Neural cell (in vitro differentiated cells): Measurements from ENCODE around the gene HSP90B1. TPM values are rescaled to one million over a fixed set of nuclear protein-coding genes. Genes with fewer than 3 reads are reported as not detected.

ENCODE experiments used
- H2AFZ ChIP-seq: fragments of 200-600, 300-800 bp; sonication (generic), shearing (Covaris generic); 2 replicates; pipeline ENCODE4 v1.6.0; 2014; ENCODE audit warnings: low read depth, mild to moderate bottlenecking, antibody characterized with exemption, low read length, moderate library complexity
- H3F3A ChIP-seq: fragments of 200-600 bp; shearing (Covaris generic); 2 replicates; pipeline ENCODE4 v1.6.1; 2016; ENCODE audit warnings: mild to moderate bottlenecking, moderate library complexity, mixed read lengths, antibody characterized with exemption, low read length; ENCODE audit not compliant: insufficient read depth, poor library complexity, severe bottlenecking
- H3K27ac ChIP-seq: fragments of 200-600, 300-800 bp; sonication (generic), shearing (Covaris generic); 2 replicates; pipeline ENCODE4 v1.5.1; 2014; ENCODE audit warnings: mild to moderate bottlenecking, low read length, moderate library complexity
- H3K27me3 ChIP-seq: fragments of 300-800, 200-600 bp; sonication (generic), shearing (Covaris generic); 2 replicates; pipeline ENCODE4 v1.6.0; 2014; ENCODE audit warnings: mild to moderate bottlenecking, low read depth, low read length, moderate library complexity; ENCODE audit not compliant: insufficient read depth
- H3K36me3 ChIP-seq: fragments of 300-800, 200-600 bp; sonication (generic), shearing (Covaris generic); 2 replicates; pipeline ENCODE4 v1.5.1; 2014; ENCODE audit warnings: mild to moderate bottlenecking, antibody characterized with exemption, low read length, moderate library complexity; ENCODE audit not compliant: insufficient read depth
- H3K4me2 ChIP-seq: fragments of 300-800, 200-600 bp; sonication (generic), shearing (Covaris generic); 2 replicates; pipeline ENCODE4 v1.6.0; 2014; ENCODE audit warnings: mild to moderate bottlenecking, low read length
- H3K4me3 ChIP-seq: fragments of 300-800, 200-600 bp; sonication (generic), shearing (Covaris generic); 2 replicates; pipeline ENCODE4 v1.5.1; 2014; ENCODE audit warnings: mild to moderate bottlenecking, low read length, moderate library complexity
- H3K79me2 ChIP-seq: fragments of 200-600 bp; shearing (Covaris generic); replicated peaks from 2 replicates; pipeline ENCODE4 v1.6.0; 2014; ENCODE audit warnings: mild to moderate bottlenecking, low read length, moderate library complexity; ENCODE audit not compliant: insufficient read depth
- H3K9ac ChIP-seq: fragments of 300-800, 200-600 bp; sonication (generic), shearing (Covaris generic); 2 replicates; pipeline ENCODE4 v1.6.1; 2016; ENCODE audit warnings: mild to moderate bottlenecking, low read length, mixed read lengths
- H3K9me2 ChIP-seq: fragments of 200-600 bp; shearing (Covaris generic); 2 replicates; pipeline ENCODE4 v1.6.1; 2016; ENCODE audit warnings: mild to moderate bottlenecking, low read length, mixed read lengths; ENCODE audit not compliant: insufficient read depth
- H3K9me3 ChIP-seq: fragments of 200-600, 300-800 bp; sonication (generic), shearing (Covaris generic); 2 replicates; pipeline ENCODE4 v1.6.1; 2016; ENCODE audit warnings: mild to moderate bottlenecking, mixed run types, low read length, moderate library complexity, mixed read lengths
- H4K20me1 ChIP-seq: fragments of 200-600 bp; shearing (Covaris generic); 2 replicates; pipeline ENCODE4 v1.6.1; 2016; ENCODE audit warnings: mild to moderate bottlenecking, mixed run types; ENCODE audit not compliant: insufficient read depth
- EP300 ChIP-seq: fragments of 450-650 bp; conservative IDR thresholded peaks from 2 replicates; pipeline ENCODE4 v1.6.1; 2014; ENCODE audit warnings: antibody characterized with exemption, mild to moderate bottlenecking, moderate library complexity; ENCODE audit not compliant: poor library complexity, severe bottlenecking
- EZH2 ChIP-seq: fragments of 200-600, 300-800 bp; shearing (Covaris generic), sonication (generic); IDR thresholded peaks from 2 replicates; pipeline ENCODE4 v1.6.1; 2014; ENCODE audit warnings: antibody characterized with exemption, low read length, borderline replicate concordance, mild to moderate bottlenecking; ENCODE audit not compliant: insufficient read depth, poor library complexity, severe bottlenecking
- MXI1 ChIP-seq: fragments of 450-650 bp; conservative IDR thresholded peaks from 2 replicates; pipeline ENCODE4 v1.6.1; 2014; ENCODE audit warnings: antibody characterized with exemption, mild to moderate bottlenecking; ENCODE audit not compliant: poor library complexity, severe bottlenecking
- POLR2AphosphoS5 ChIP-seq: IDR thresholded peaks from 2 replicates; pipeline ENCODE4 v1.6.1; 2012
- RAD21 ChIP-seq: fragments of 450-650 bp; conservative IDR thresholded peaks from 2 replicates; pipeline ENCODE4 v1.6.1; 2014; ENCODE audit warnings: antibody characterized with exemption, mild to moderate bottlenecking, moderate library complexity
- SMC3 ChIP-seq: fragments of 450-650 bp; conservative IDR thresholded peaks from 2 replicates; pipeline ENCODE4 v1.6.1; 2014; ENCODE audit warnings: antibody characterized with exemption, mild to moderate bottlenecking, moderate library complexity; ENCODE audit not compliant: poor library complexity
- TAF1 ChIP-seq: IDR thresholded peaks from 2 replicates; pipeline ENCODE4 v1.6.1; 2012; ENCODE audit warnings: low read depth
- polyA plus RNA-seq: library from polyadenylated mRNA; depleted of rRNA; stranded (reverse); fragments of >200 nt; gene quantifications from 2 replicates; pipeline ENCODE4 v1.2.3, GENCODE V29; 2014
- TF ChIP-seq, protein P1 (sequence below): fragments of 450-650 bp; IDR thresholded peaks from 2 replicates; pipeline ENCODE4 v1.5.1; 2014; ENCODE audit warnings: antibody characterized with exemption, mild to moderate bottlenecking, moderate library complexity; ENCODE audit not compliant: poor library complexity, severe bottlenecking
- TF ChIP-seq, protein P2 (sequence below): IDR thresholded peaks from 2 replicates; pipeline ENCODE4 v1.6.1; 2012; ENCODE audit warnings: borderline replicate concordance

HSP90B1 gene
- polyA plus RNA-seq, 1 donor from 2014 or later = 242 TPM

DNA sequence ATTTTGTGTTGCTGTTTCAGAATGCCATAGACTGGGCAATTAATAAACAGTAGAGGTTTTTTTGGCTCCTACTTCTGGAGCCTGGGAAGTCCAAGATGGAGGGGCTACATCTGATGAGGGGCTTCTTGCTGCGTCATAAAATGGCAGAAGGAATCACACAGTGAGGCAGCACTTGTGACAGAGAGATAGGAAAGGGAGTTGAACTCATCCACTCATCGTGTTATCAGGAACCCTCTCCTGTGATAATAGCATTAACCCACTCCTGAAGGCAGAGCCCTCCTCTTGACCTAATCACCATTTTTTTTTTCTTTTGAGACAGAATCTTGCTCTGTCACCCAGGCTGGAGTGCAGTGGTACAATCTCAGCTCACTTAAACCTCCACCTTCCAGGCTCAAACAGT lies 45.2 kb downstream of the HSP90B1 start:
- H2AFZ ChIP-seq = no peak overlapping the region
- H4K20me1 ChIP-seq = no peaks in the 10 kb centered on the region
- no peaks in the 10 kb centered on the region for H3K27me3 ChIP-seq
- TF ChIP-seq EZH2 = no peak
- no peak for TF ChIP-seq MXI1
- TF ChIP-seq SMC3 = no peak
- TF ChIP-seq, protein P1, sequence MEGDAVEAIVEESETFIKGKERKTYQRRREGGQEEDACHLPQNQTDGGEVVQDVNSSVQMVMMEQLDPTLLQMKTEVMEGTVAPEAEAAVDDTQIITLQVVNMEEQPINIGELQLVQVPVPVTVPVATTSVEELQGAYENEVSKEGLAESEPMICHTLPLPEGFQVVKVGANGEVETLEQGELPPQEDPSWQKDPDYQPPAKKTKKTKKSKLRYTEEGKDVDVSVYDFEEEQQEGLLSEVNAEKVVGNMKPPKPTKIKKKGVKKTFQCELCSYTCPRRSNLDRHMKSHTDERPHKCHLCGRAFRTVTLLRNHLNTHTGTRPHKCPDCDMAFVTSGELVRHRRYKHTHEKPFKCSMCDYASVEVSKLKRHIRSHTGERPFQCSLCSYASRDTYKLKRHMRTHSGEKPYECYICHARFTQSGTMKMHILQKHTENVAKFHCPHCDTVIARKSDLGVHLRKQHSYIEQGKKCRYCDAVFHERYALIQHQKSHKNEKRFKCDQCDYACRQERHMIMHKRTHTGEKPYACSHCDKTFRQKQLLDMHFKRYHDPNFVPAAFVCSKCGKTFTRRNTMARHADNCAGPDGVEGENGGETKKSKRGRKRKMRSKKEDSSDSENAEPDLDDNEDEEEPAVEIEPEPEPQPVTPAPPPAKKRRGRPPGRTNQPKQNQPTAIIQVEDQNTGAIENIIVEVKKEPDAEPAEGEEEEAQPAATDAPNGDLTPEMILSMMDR = no peak
- TF ChIP-seq, protein P2, sequence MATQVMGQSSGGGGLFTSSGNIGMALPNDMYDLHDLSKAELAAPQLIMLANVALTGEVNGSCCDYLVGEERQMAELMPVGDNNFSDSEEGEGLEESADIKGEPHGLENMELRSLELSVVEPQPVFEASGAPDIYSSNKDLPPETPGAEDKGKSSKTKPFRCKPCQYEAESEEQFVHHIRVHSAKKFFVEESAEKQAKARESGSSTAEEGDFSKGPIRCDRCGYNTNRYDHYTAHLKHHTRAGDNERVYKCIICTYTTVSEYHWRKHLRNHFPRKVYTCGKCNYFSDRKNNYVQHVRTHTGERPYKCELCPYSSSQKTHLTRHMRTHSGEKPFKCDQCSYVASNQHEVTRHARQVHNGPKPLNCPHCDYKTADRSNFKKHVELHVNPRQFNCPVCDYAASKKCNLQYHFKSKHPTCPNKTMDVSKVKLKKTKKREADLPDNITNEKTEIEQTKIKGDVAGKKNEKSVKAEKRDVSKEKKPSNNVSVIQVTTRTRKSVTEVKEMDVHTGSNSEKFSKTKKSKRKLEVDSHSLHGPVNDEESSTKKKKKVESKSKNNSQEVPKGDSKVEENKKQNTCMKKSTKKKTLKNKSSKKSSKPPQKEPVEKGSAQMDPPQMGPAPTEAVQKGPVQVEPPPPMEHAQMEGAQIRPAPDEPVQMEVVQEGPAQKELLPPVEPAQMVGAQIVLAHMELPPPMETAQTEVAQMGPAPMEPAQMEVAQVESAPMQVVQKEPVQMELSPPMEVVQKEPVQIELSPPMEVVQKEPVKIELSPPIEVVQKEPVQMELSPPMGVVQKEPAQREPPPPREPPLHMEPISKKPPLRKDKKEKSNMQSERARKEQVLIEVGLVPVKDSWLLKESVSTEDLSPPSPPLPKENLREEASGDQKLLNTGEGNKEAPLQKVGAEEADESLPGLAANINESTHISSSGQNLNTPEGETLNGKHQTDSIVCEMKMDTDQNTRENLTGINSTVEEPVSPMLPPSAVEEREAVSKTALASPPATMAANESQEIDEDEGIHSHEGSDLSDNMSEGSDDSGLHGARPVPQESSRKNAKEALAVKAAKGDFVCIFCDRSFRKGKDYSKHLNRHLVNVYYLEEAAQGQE = no peak
- TF ChIP-seq EP300 = no peak
- TF ChIP-seq POLR2AphosphoS5 = no peak
- TF ChIP-seq RAD21 = no peak
- TF ChIP-seq TAF1 = no peak
- no peaks in the 10 kb centered on the region for H3K9me2 ChIP-seq
- H3K9ac ChIP-seq = no peak overlapping the region
- no peaks in the 10 kb centered on the region for H3F3A ChIP-seq
- no peak overlapping the region for H3K4me3 ChIP-seq
- no peaks in the 10 kb centered on the region for H3K9me3 ChIP-seq
- H3K4me2 ChIP-seq = no peak overlapping the region
- H3K36me3 ChIP-seq = no peaks in the 10 kb centered on the region
- H3K79me2 ChIP-seq = peaks cover 60% of the 10 kb centered on the region
- no peak overlapping the region for H3K27ac ChIP-seq

DNA sequence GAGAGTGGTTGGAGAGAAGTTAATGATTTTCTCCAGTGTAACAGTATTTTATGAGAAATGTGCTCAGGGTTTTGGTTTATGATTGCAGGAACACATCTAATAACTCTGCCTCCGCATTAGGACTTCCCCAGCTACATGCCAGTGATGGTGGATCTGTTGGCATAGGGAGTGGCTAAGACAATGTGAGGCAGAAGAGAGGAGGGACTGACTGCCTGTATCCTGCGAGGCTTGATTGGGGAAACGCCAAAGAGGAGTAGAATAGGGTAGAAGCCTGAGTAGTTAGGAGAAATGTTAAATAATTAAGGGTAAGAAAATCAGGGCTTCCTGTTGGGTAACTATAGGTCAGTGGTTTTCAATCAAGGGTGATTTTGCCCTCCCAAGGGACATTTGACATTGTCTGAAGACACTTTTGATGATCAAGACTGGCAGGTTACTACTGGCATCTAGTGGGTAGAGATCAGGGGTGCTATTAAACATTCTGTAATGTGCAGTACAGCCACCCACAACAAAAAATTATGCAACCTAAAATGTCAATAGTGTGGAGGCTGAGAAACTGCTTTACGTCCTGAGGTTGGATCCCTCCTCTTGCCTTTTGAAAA lies 48.3 kb downstream of the HSP90B1 start:
- Histone ChIP-seq H3F3A (no peaks in the 10 kb centered on the region), H3K4me3 (no peak overlapping the region), H4K20me1 (no peaks in the 10 kb centered on the region), H3K9me2 (no peaks in the 10 kb centered on the region), H3K9me3 (no peaks in the 10 kb centered on the region), H3K27me3 (no peaks in the 10 kb centered on the region), H3K36me3 (peaks cover 3% of the 10 kb centered on the region), H2AFZ (no peak overlapping the region), H3K27ac (no peak overlapping the region), H3K4me2 (no peak overlapping the region), H3K79me2 (peaks cover 33% of the 10 kb centered on the region), H3K9ac (no peak overlapping the region)
- TF ChIP-seq RAD21 = no peak
- TF ChIP-seq, protein P2 = no peak
